ENCODE measurements around the gene STK33. TPM values are rescaled to one million over a fixed set of nuclear protein-coding genes. Genes with fewer than 3 reads are reported as not detected.

The STK33 gene
- total RNA-seq, 2 experiments from 2014 or later = not detected

DNA sequence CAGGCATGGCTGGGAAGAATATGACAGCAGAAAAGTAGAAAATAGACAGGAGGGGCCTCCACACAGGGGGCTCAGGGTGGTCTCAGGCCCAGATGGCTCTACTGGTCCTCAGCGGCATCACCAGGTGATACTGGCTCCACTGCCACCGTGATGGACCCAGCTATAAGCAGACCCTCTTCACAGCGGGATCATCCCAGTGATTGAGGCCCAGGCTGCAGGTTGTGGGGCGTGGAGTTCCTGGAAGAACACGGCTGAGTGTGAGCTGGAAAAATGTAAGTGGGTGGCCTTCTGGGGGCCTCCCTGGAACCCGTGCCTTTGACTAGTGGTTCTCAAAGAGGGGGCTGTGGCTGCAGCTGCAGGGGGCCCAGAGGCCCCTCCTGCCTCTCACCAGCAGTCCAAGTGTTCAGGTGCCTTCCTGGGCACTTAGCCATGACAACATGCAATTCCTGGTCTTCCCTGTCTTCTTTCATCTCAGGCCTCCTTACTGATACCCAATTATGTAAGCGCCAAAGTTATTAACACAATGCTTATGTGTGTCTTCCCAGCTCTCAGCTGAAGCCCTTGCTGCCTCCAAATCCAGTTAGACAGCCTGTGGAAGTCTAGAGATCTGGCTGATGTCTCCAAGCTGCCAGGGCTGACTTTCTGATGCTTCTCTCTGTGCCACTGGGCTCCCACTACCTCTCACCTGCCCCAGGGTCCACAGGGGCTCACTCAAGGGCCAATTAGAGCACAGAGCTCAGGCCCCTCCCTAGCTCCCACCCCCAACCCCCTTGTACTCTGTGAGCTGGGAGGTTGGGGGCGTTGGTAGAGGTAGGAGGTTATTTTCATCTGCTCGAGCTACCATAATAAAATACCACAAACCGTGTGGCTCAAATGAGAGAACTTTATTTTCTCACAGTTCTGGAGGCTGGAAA, 220.3 kb downstream of the STK33 start:
- intact Hi-C loops (cut with DNase I, micrococcal nuclease) = no loop called here
- CTCF ChIA-PET = no interaction called here

DNA sequence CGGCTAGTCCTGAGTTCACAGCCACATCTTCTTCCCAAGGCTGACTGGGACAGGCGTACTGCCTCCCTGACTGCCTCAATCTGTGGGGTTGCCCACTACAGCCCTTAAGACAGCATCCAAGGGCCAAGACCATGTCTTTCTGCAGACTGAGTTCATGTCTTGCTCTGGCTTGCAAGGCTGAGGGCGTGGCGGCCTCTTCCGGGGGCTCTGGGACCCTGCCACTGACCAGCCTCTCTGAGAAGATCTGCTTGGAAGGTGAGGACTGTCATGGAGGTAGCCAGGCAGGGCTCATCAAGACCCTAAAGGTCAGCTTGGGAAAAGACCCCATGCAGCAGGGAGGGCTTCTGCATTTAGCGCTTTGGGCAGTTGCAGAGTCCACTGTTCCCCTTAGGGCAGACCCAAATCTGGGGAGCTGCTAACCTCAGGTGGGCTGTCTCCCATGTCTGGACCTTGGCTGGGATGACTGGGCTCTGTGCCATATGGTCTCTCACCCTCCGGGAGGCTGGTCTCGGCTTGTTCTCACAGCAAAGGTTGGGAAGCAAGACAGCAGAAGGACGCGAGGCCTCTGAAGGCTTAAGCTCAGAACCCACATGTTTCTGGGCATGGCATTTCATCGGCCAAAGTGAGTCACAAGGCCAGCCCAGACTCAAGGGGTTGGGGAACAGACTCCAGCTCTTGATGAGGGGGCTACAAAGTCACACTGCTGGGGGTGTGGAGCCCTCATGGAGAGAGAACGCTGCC, 221.2 kb downstream of the STK33 start:
- no peaks in the 10 kb centered on the region for H3K27me3 Mint-ChIP-seq
- H3K4me3 Mint-ChIP-seq = no peak overlapping the region
- no peaks in the 10 kb centered on the region for H3K36me3 Mint-ChIP-seq (ENCODE audit: low read depth)
- ChIA-PET CTCF (no interaction called here), POLR2A (no interaction called here)
- H3K9me3 Mint-ChIP-seq = no peaks in the 10 kb centered on the region
- Histone ChIP-seq H3K4me1 (ENCODE audit: insufficient read depth, low read length) (no peaks in the 10 kb centered on the region), H3K27me3 (ENCODE audit: control insufficient read depth in 1 of 2, insufficient read depth in 2 of 2, low read length in 2 of 2) (peaks cover 0 to 4% of the 10 kb centered on the region in 2 experiments), H3K36me3 (ENCODE audit: insufficient read depth, low read length) (no peaks in the 10 kb centered on the region), H3K9me3 (ENCODE audit: control insufficient read depth in 1 of 2, insufficient read depth in 1 of 2, low read length in 2 of 2) (peaks cover 0 to 3% of the 10 kb centered on the region in 2 experiments), H3K4me3 (ENCODE audit: low read length) (no peak overlapping the region), H3K27ac (ENCODE audit: low read depth in 1 of 2, low read length in 2 of 2) (no peak overlapping the region)
- ATAC-seq (ENCODE audit: poor library complexity) (no peak), DNase-seq (no peak)
- intact Hi-C loops (cut with DNase I, micrococcal nuclease) = no loop called here
- H3K27ac Mint-ChIP-seq = no peak overlapping the region
- TF ChIP-seq, protein P1, sequence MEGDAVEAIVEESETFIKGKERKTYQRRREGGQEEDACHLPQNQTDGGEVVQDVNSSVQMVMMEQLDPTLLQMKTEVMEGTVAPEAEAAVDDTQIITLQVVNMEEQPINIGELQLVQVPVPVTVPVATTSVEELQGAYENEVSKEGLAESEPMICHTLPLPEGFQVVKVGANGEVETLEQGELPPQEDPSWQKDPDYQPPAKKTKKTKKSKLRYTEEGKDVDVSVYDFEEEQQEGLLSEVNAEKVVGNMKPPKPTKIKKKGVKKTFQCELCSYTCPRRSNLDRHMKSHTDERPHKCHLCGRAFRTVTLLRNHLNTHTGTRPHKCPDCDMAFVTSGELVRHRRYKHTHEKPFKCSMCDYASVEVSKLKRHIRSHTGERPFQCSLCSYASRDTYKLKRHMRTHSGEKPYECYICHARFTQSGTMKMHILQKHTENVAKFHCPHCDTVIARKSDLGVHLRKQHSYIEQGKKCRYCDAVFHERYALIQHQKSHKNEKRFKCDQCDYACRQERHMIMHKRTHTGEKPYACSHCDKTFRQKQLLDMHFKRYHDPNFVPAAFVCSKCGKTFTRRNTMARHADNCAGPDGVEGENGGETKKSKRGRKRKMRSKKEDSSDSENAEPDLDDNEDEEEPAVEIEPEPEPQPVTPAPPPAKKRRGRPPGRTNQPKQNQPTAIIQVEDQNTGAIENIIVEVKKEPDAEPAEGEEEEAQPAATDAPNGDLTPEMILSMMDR (IDR thresholded peaks at IDR 0.05) = no peak
- no peaks in the 10 kb centered on the region for H3K4me1 Mint-ChIP-seq (ENCODE audit: low read depth)

More for the DNA sequence above, 220.3 kb downstream of the STK33 start:
- H3K9me3 Mint-ChIP-seq = no peaks in the 10 kb centered on the region
- no peak for ATAC-seq (ENCODE audit: poor library complexity)
- Histone ChIP-seq H3K4me3 (ENCODE audit: low read length) (no peak overlapping the region), H3K27ac (ENCODE audit: low read depth in 1 of 2, low read length in 2 of 2) (no peak overlapping the region), H3K4me1 (ENCODE audit: insufficient read depth, low read length) (no peaks in the 10 kb centered on the region), H3K9me3 (ENCODE audit: control insufficient read depth in 1 of 2, insufficient read depth in 1 of 2, low read length in 2 of 2) (peaks cover 0 to 3% of the 10 kb centered on the region in 2 experiments), H3K36me3 (ENCODE audit: insufficient read depth, low read length) (no peaks in the 10 kb centered on the region), H3K27me3 (ENCODE audit: control insufficient read depth in 1 of 2, insufficient read depth in 2 of 2, low read length in 2 of 2) (peaks cover 0 to 4% of the 10 kb centered on the region in 2 experiments)
- no peaks in the 10 kb centered on the region for H3K36me3 Mint-ChIP-seq (ENCODE audit: low read depth)
- no peak overlapping the region for H3K4me3 Mint-ChIP-seq
- no peak overlapping the region for H3K27ac Mint-ChIP-seq
- POLR2A ChIA-PET = no interaction called here
- H3K27me3 Mint-ChIP-seq = no peaks in the 10 kb centered on the region
- TF ChIP-seq, protein P1 (IDR thresholded peaks at IDR 0.05) = no peak
- DNase-seq = no peak
- no peaks in the 10 kb centered on the region for H3K4me1 Mint-ChIP-seq (ENCODE audit: low read depth)

DNA sequence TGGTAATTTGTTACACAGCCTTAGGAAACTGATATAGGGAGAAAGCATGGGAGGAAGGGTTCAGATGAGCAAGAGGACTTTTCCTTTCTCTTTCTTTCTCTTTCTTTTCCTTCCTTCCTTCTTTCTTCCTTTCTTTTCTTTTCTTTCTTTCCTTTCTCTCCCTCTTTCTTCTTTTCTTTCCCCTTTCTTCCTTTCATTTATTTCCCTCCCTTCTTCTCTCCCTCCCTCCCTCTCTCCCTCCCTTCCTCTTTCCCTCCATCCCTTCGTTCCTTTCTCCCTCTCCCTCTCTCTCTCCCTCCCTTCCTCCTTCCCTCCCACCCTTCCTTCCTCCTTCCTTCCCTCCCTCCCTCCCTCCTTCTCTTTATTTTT, 222.5 kb downstream of the STK33 start:
- no peaks in the 10 kb centered on the region for H3K4me1 ChIP-seq (ENCODE audit: insufficient read depth, low read length)
- peaks cover 0 to 3% of the 10 kb centered on the region in 2 experiments for H3K9me3 ChIP-seq (ENCODE audit: control insufficient read depth in 1 of 2, insufficient read depth in 1 of 2, low read length in 2 of 2)
- no peak for DNase-seq
- Mint-ChIP-seq H3K4me3 (no peak overlapping the region), H3K9me3 (no peaks in the 10 kb centered on the region), H3K27ac (no peak overlapping the region), H3K4me1 (ENCODE audit: low read depth) (no peaks in the 10 kb centered on the region), H3K27me3 (peaks cover 5% of the 10 kb centered on the region), H3K36me3 (ENCODE audit: low read depth) (no peaks in the 10 kb centered on the region)
- H3K36me3 ChIP-seq (ENCODE audit: insufficient read depth, low read length) = no peaks in the 10 kb centered on the region
- H3K27me3 ChIP-seq (ENCODE audit: control insufficient read depth in 1 of 2, insufficient read depth in 2 of 2, low read length in 2 of 2) = peaks cover 0 to 4% of the 10 kb centered on the region in 2 experiments
- H3K4me3 ChIP-seq (ENCODE audit: low read length) = no peak overlapping the region
- ChIA-PET CTCF (no interaction called here), POLR2A (no interaction called here)
- intact Hi-C loops (cut with DNase I, micrococcal nuclease) = no loop called here
- no peak for ATAC-seq (ENCODE audit: poor library complexity)
- TF ChIP-seq, protein P1 (IDR thresholded peaks at IDR 0.05) = no peak
- H3K27ac ChIP-seq (ENCODE audit: low read depth in 1 of 2, low read length in 2 of 2) = no peak overlapping the region
